NCI-H226 (cell line): Measurements from ENCODE around the gene CGNL1.

Experiments used
- DNase-seq: peaks from one replicate; pipeline ENCODE4 v3.0.0-alpha.2; 2015

The CGNL1 gene

GRCh38 chr15:57425842-57426241 lies 49.5 kb downstream of the CGNL1 start:
- no peak for DNase-seq

DNA sequence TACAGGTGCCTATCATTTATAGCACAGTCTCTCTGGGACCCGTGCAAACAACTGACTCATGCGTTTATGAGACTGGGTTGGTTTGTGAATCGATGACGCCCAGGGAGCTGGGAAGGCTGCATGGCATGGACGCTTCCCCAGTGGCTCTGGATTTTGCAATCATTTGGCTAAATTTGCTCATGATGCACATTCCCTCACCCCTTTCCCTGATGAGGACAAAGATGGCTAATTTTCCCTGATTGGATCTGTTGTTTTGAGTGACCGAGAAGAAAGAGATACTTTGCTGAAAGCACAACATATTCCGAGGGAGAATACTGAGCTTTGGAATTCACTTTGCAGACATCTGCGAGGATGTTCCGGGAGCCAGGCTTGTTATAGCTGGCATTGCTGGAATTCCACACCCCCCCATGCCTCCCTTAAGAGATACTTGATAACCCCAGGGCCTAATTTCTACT lies 51.1 kb downstream of the CGNL1 start:
- DNase-seq = peak; percentile 60

DNA sequence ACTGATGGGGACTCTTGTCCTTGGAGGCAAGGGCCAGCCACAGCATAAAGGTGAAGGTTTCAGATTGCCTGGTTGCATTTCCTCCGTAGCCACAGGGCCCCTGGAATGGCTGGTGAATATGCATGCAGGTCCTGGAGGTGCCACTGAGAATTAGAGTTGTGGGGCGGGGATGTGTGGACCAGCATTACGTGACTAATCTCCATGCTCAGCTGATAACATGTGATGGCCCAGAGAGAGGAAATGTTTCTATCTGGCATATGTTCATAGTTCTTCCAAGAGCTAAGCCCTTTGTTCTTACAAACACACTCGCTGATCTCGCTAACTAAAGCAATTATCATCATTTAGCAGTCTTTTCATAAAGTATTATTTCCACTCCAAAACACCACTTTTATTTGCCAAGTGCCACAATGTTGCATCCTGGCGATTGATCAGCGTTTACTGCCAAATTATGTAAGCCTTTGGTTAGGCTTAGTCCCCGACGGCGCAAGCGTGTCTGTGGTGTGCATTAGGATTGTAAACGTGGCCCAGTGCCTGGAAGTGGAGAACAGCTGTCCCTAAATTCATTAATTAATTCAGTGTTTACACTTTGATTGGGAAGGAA lies 55.9 kb downstream of the CGNL1 start:
- DNase-seq = no peak

DNA sequence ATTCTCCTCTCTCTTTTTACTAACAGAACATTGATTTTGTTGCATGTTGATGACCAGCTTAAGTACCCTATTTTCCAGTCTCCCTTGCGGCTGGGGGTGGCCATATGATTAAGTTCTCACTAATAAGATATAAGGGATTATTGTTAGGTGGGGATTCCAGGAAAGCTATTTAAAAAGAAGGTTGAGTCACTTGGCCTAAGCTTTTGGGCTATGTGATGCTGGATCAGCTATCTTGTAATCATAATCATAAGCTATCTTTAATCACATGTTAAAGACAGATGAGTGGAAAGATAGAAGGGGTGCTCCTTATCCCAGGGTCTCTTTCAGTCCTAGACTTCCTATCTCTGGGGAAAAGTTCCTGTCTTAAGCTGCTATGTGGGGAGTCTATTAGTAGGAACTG lies 59.9 kb downstream of the CGNL1 start:
- DNase-seq = no peak

DNA sequence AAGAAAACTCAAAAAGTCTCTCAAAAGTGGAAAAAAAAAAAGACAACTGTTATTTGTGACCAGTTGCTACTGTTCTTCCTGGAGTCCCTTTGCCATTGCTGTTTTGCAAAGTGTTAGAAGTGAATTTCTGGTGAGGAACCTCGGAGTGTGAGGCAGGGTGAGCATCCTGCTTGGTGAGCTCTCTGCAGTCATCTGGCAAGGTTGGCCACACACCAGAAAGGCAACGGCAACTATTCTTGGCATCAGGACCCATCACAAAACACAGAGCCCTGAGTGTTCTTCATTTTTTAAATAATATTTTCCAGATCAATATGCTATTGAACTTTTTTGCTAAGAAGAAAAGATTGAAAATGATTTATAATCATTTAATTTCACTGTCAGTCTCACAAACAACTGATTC lies 60.7 kb downstream of the CGNL1 start:
- DNase-seq = no peak

- no peak for DNase-seq
These were observed 61.3 kb downstream of the CGNL1 start for GRCh38 chr15:57437564-57437963.

DNA sequence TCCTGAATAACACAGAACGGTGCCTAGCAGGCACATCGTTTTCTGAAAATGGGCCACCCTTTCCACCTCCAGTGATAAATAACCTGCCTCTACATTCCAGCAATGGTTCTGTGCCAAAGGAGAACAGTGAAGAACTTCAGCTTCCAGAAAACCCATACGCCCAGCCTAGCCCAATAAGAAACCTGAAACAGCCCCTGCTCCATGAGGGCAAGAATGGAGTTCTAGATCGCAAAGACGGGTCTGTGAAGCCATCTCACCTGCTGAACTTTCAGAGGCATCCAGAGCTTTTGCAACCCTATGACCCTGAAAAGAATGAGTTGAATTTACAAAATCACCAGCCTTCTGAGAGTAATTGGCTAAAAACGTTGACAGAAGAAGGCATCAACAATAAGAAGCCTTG lies 61.9 kb downstream of the CGNL1 start:
- DNase-seq = no peak

- DNase-seq = no peak
These were observed 63.1 kb downstream of the CGNL1 start for GRCh38 chr15:57439128-57440027.

GRCh38 chr15:57440167-57440566 lies 63.9 kb downstream of the CGNL1 start:
- DNase-seq = no peak

- peak; percentile 95 for DNase-seq
These were observed 64.5 kb downstream of the CGNL1 start for GRCh38 chr15:57440799-57441198.

- DNase-seq = no peak
These were observed 66.0 kb downstream of the CGNL1 start for GRCh38 chr15:57442335-57442734.

GRCh38 chr15:57443486-57443885 lies 67.2 kb downstream of the CGNL1 start:
- DNase-seq = no peak

DNA sequence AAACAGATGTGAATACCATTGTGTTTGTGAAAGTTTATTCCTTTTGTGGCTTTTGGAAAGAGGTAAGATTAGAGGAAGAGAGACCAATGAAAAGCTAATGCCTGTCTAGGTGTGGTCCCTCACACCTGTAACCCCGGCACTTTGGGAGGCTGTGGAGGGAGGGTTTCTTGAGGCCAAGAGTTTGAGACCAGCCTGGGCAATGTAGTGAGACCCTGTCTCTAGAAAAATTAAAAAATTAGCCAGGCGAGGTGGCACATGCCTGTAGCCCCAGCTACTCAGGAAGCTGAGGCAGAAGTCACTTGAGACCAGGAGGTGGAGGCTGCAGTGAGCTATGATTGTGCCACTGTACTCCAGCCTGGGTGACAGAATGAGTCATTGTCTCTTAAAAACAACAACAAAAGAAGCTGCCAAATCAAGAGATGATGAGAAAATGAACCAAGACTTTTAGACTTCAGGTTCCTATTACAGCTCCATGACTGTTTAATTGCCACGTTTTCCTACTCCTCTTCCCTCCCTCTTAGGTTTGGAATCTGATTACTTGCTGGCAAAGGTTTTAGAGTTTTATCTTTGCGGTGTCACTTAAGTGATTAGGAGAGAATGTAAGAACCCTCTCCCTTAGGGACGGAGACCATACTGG lies 68.7 kb downstream of the CGNL1 start:
- no peak for DNase-seq

DNA sequence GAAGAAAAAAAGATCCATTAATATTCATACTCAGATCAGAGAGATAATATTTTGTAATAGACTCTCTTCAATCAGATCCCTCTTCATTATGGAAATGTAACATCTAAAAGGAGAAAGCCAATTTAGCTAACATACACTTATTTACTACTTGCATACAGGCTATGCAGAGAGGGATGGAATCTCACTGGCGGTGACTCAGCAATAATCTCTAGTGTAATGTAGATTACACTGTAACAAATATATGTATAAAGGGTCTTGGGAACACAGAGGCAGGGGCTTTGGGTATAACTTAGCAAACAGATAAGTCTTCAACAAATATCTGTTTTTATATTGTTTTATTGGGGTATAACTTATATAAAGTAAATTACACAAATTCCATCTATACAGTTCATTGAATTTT lies 69.6 kb downstream of the CGNL1 start:
- peak; percentile 48 for DNase-seq

DNA sequence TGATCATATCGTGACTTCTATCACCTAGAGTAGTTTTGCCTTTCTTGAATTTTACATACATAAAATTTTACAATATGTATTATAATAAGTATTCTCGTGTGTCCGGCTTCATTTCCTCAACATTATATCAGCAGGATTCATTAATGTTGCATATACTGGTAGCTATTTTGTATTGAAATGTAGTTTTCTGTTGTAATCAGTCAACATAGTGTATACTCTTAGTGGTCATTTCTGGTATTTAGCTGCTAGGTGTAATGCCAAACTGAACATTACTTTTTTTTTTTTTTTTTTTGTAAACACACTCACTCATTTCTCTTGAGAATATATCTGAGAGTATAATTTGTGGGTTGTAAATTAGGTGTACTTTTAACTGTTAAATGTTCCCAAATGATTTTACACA lies 70.1 kb downstream of the CGNL1 start:
- no peak for DNase-seq

DNA sequence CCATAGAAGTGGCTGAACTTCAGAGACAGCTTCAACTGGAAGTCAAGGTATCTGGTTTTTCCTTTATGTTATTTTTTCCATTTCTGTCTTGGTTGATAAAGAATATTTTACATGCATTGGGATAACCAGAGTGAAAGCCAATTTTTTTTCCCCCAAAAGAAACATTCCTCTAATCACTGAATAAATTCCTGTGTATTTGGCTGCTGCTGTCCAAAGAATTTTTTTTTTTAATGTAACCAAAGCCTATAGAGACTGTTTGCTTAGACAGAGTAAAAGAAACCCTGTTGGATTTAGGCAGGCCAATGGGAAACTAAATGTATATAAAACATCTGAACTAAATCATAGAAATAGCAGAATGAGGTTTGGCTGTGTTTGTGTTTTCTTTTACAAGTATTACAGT lies 75.2 kb downstream of the CGNL1 start:
- DNase-seq = no peak

GRCh38 chr15:57452090-57452754 lies 75.9 kb downstream of the CGNL1 start:
- DNase-seq = no peak

DNA sequence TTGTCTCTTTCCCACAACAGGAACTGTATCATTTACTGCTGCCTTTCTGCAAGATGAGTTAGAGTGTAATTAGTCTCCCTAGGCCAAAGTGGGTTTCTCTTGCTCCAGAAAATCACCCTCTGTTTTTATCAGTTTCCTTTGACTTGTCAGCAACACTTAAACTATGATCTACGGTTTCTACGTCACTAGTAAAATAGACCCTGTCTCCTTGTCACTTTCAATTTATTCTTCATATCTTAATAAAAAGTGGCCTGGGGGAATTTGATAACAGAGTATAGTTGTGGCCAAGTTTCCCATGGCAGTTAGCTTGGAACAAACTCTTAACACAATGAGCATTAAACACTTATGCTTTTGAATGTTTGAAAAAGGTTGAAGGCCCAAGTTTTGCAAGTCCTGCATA lies 79.6 kb downstream of the CGNL1 start:
- no peak for DNase-seq

- no peak for DNase-seq
These were observed 80.3 kb downstream of the CGNL1 start for GRCh38 chr15:57456559-57456958.

GRCh38 chr15:57457726-57458125 lies 81.4 kb downstream of the CGNL1 start:
- no peak for DNase-seq

- DNase-seq = no peak
These were observed 82.1 kb downstream of the CGNL1 start for GRCh38 chr15:57458356-57458781.

DNA sequence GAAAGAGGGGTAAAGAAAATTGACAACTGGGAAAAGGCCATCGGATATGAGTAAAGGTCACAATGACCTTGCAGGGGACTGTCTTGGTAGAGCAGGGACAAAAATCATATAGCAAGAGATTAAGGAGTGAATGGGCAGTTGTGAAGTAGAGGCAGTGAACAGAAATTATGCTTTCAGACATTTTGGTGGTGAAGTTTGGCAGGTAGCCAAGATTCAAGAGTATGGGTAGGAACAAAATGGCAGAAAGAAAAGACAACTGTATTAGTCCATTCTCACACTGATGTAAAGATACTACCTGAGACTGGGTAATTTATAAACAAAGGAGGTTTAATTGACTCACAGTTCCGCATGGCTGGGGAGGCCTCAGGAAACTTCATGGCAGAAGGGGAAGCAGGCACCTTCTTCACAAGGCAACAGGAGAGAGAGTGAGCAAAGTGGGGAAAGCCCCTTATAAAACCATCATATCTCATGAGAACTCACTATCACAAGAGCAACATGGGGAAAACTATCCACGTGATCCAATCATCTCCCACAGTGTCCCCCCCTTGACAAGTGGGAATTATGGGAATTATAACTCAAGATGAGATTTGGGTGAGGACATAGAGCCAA lies 84.0 kb downstream of the CGNL1 start:
- DNase-seq = no peak

GRCh38 chr15:57461541-57461940 lies 85.2 kb downstream of the CGNL1 start:
- no peak for DNase-seq
